Measurements from ENCODE around the gene FNDC3B. TPM values are rescaled to one million over a fixed set of nuclear protein-coding genes. Genes with fewer than 3 reads are reported as not detected.
"Not testable (repeated sequence)": the region's sequence is repeated elsewhere in the genome, so short reads cannot be mapped to it uniquely, and the experiment has no call there.

Gene FNDC3B
- total RNA-seq, 2 experiments from 2014 or later = 11.5 to 12.3 TPM

DNA sequence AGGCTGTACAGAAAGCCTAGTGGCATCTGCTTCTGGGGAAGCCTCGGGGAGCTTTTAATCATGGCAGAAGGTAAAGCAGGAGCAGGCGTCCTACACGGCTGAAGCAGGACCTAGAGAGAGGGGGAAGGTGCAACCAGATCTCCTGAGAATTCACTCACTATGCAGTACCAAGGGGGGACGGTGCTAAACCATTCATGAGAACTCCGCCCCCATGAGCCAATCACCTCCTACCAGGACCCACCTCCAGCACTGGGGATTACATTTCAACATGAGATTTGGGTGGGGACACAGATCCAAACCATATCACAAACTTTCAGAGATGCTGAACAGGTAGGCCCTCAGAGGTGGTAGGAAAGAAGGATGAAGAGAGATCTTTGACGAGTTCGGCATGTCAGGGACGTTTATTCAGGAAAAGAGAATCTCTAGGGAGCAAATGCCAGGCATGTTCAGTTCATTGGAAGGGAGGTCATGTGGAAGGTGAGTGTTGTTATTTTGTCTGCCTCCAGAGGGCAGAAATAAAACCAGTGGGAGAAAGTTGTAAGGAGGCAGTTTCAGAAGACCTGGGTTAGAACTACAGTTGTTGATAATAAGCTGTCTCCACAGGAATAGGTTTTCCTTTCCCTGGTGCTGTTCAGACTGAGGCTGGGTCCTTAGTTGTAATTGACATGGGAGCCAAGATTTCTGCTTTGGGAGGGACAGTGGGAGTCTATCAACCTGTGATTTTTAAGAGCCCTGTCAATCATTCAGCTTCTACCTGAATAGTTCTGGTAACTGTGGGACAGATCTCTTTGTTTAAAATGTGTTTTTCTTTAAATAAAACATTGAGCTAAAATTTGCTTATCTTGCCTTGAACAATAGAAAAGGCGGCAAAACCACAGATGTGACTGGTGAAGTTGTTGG, 4.3 kb upstream of the FNDC3B start:
- Mint-ChIP-seq H3K27ac (no peak overlapping the region), H3K9me3 (ENCODE audit: insufficient read depth) (no peaks in the 10 kb centered on the region), H3K36me3 (ENCODE audit: low read depth) (no peaks in the 10 kb centered on the region), H3K27me3 (ENCODE audit: low read depth) (peaks cover 5% of the 10 kb centered on the region), H3K4me1 (ENCODE audit: low read depth) (peaks cover 5% of the 10 kb centered on the region), H3K4me3 (no peak overlapping the region)
- ChIA-PET CTCF (interaction anchor here (0.7 to 1.8 kb wide), 23 partner anchors 9 to 638 kb away, joined by 3 to 19 read pairs (median 4); no protein-coding TSS in a partner anchor), POLR2A (no interaction called here)
- DNase-seq (peak; percentile 38), ATAC-seq (no peak)

DNA sequence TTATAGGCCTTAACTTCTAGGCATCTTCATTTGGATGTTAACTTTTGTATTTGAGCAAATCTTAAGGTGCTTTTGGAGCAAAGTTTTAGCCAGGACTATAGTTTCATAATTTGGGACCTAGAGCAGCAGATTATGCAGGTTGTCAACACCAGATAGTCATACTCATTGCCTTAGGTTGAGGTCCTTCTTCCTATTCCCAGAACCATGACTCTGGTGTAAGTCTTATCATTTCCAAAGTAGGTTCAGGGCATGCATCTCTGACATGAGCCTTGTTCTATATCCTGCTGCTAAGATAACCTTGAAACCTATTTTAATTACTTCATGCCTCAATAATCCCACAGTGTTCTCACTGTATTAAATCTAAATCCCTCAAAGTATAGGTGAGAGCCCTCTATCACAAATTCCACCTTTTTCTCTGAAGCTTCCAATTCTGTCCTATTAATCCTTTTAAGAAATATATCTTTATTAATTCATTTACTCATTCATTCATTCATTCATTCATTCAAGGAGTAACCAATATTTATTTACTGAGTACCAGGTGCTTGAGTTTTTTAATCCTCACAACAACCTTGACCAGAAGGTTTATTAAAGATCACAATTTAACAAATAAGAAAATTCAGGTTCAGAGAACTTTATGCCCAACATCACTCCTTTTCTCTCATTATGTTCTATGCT, 2.7 kb upstream of the FNDC3B start:
- H3K9me3 Mint-ChIP-seq (ENCODE audit: insufficient read depth) = no peaks in the 10 kb centered on the region
- peaks cover 5% of the 10 kb centered on the region for H3K27me3 Mint-ChIP-seq (ENCODE audit: low read depth)
- no peaks in the 10 kb centered on the region for H3K36me3 Mint-ChIP-seq (ENCODE audit: low read depth)
- H3K4me1 Mint-ChIP-seq (ENCODE audit: low read depth) = peaks cover 14% of the 10 kb centered on the region
- ChIA-PET POLR2A (no interaction called here), CTCF (interaction anchor here (1.5 to 1.8 kb wide), 4 partner anchors 66 to 304 kb away, joined by 6 to 19 read pairs (median 12); no protein-coding TSS in a partner anchor)
- H3K4me3 Mint-ChIP-seq = no peak overlapping the region
- DNase-seq (no peak), ATAC-seq (no peak)
- H3K27ac Mint-ChIP-seq = no peak overlapping the region

DNA sequence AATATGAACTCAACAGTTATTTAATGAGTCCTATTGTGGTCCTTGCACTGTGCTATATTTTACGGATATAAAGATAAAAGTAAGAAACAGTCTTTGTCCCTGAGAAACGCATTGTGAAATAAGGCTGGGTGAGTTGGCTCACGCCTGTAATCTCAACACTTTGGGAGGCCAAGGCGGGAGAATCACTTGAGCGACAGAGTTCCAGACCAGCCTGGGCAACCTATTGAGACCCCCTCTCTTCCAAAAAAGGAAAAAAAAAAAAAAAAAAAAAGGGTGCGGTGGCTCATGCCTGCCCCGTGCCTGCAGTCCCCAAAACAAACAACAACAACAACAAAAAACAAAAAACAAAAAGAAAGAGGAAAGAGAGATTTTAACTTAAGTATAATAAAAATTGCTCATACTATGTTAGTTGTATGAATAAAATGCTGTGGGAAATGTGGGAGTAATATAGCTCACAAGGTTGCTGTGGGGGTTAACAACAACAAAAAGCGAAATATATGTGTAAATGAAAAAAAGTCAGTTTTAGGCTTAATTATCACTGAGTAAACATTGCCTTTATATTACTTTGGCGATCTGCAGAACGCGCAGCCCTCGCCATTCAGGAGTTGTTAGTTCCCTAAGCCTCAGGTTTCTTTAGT, 461 bp upstream of the FNDC3B start:
- Mint-ChIP-seq H3K36me3 (ENCODE audit: low read depth) (no peaks in the 10 kb centered on the region), H3K4me1 (ENCODE audit: low read depth) (peaks cover 16% of the 10 kb centered on the region), H3K4me3 (peak overlapping the region; percentile 91), H3K27ac (no peak overlapping the region), H3K9me3 (ENCODE audit: insufficient read depth) (no peaks in the 10 kb centered on the region), H3K27me3 (ENCODE audit: low read depth) (peaks cover 5% of the 10 kb centered on the region)
- ChIA-PET POLR2A (interaction anchor here (0.7 to 0.9 kb wide), 3 partner anchors 50 to 662 kb away, joined by 3 to 4 read pairs (median 4); no protein-coding TSS in a partner anchor), CTCF (no interaction called here)
- no peak for DNase-seq
- peak; percentile 2 for ATAC-seq

DNA sequence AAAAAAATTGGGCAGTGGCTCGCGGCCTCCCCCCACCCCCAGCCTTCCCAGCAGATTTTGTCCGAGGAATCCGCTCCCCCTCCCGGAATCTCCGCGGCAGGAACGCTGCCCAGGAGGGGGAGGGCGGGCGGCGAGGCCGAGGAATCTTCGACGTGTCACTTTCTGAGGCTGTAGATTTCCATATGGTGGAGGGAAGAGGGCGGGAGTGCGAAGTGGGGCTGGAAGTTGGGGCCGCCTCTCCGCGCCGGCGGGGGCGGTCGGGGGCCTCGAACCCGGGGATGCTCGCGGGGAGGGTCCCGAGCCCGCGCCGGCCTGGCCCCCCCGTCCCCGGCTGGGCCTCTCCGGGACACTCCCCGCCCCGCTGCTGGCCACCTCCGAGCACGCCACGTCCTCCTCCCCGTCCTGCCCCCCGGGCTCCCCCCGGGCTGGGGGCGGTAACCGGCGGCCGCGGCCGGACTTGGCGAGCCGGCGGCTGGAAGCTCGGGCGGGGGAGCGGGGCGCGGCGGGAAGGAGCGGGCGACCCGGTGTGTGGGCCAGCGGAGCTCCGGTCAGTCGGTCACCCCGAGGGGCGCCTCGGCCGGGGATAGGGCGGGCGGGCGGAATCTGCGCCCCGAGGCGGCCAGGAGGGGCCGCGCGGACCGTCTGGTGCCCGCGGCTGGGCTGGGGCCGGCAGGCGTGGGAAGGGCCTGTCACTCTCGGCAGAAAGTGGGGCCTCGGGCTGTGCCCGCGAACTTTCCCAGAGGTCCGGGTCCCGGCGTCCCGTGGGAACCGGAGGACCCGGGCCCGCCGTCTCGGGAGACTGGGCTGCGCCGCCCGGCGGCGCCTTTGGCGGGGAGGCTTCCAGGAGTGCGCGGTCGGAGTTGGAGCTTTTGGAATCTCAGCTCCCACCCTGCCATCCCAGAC, 951 bp downstream of the FNDC3B start:
- ChIA-PET CTCF (no interaction called here), POLR2A (no interaction called here)
- DNase-seq = peak; percentile 39
- Mint-ChIP-seq H3K27ac (no peak overlapping the region), H3K4me1 (ENCODE audit: low read depth) (peaks cover 11% of the 10 kb centered on the region), H3K9me3 (ENCODE audit: insufficient read depth) (no peaks in the 10 kb centered on the region), H3K36me3 (ENCODE audit: low read depth) (no peaks in the 10 kb centered on the region), H3K27me3 (ENCODE audit: low read depth) (peaks cover 5% of the 10 kb centered on the region), H3K4me3 (peak overlapping the region; percentile 74)
- peak; percentile 37 for ATAC-seq

DNA sequence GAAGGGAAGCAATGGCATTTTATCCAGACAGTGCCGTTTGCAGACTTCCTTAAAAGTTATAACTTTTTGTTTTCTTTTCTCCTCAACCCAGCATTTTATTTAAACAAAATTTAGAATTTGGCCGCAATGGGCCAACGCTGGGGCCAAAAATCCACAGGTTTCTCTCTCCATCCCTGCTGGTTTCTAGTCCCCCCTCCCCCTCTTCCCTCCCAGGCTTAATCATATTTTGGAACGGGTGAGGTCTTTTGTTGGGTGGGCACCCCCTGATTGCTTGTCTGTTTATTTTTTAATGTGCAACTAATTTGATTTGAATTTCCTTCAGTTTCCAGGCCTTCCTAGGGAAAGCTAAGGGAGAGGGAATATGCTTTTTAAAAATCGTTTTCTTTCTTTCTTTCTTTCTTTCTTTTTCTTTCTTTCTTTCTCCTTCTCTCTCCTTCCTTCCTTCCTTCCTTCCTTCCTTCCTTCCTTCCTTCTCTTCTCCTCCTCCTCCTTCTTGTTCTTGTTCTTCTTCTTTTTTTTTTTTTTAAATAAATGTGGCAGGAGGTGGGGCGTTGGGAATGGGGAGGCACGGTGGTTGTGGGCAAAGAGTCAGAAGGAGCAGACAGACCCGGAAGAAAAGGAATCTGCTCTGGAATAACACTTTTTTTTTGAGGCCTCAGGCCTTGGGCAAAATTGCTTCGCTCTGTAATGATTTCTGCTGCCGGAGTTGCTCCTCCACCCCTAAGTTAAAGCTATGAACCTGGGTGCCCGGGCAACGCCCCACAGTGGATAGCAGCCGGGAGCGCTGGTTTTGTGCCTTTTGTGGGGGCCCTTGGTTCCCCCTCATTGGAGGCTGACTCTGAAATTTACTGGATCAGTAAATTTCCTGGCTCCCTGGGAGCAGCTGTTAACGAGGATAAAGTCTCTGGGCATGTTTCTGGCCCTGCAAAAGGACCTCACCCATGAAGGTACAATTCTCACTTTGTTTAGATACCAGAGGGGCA, 1.9 kb downstream of the FNDC3B start:
- DNase-seq (no peak), ATAC-seq (no peak)
- ChIA-PET CTCF (interaction anchor here (0.7 to 1.5 kb wide), 3 partner anchors 13 to 291 kb away, joined by 3 to 5 read pairs (median 3); no protein-coding TSS in a partner anchor), POLR2A (no interaction called here)
- Mint-ChIP-seq H3K36me3 (ENCODE audit: low read depth) (no peaks in the 10 kb centered on the region), H3K9me3 (ENCODE audit: insufficient read depth) (no peaks in the 10 kb centered on the region), H3K4me1 (ENCODE audit: low read depth) (peaks cover 11% of the 10 kb centered on the region), H3K27me3 (ENCODE audit: low read depth) (peaks cover 5% of the 10 kb centered on the region), H3K27ac (no peak overlapping the region), H3K4me3 (peak overlapping the region; percentile 74)

DNA sequence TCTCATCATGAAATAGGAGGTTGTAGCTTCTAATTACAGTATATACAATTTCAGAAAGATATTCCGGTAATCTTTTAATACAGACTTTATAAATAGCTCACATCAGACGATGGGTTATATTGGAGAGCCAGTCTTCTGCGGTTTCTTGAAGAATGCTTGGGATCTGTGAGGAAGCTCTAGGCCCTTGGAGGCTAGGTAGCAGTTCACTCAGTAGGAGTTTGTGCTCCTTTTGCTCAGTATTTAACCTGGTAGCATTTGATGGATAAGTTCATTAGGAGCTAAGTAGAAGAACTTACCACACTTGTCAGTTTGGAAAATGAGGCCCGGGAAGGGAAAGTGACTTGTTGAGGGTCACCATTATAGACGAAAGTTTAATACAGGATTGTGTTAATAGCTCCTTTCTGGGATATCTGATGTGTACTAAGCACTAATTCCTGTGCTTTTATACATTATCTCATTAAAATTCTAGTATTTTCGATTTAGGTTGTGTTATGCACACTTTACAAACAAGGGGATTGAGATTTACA, 2.8 kb downstream of the FNDC3B start:
- DNase-seq (no peak), ATAC-seq (no peak)
- Mint-ChIP-seq H3K27ac (no peak overlapping the region), H3K9me3 (ENCODE audit: insufficient read depth) (no peaks in the 10 kb centered on the region), H3K4me3 (peak overlapping the region; percentile 18), H3K4me1 (ENCODE audit: low read depth) (peaks cover 11% of the 10 kb centered on the region), H3K27me3 (ENCODE audit: low read depth) (peaks cover 5% of the 10 kb centered on the region), H3K36me3 (ENCODE audit: low read depth) (no peaks in the 10 kb centered on the region)
- CTCF ChIA-PET = interaction anchor here (0.7 to 1.5 kb wide), 4 partner anchors 12 to 290 kb away, joined by 3 to 5 read pairs (median 4); no protein-coding TSS in a partner anchor
- POLR2A ChIA-PET = interaction anchor here (1.1 kb wide), 1 partner anchor 45 kb away, joined by 3 read pairs; no protein-coding TSS in a partner anchor

DNA sequence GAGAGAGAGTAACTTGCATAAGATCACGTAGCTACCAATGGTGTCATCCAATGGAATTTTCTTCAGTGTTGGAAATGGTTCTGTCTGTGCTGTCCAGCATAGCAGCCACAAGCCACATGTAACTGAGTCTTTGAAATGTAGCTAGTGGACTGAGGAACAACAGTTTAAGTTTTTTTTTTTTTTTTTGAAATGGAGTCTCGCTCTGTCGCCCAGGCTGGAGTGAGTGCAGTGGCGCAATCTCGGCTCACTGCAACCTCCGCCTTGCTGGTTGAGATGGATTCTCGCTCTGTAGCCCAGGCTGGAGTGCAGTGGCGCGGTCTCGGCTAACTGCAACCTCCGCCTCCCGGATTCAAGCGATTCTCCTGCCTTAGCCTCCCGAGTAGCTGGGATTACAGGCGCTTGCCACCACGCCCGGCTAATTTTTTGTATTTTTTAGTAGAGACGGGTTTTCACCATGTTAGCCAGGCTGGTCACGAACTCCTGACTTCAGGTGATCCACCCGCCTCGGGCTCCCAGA, 3.3 kb downstream of the FNDC3B start:
- ChIA-PET POLR2A (interaction anchor here (1.1 kb wide), 1 partner anchor 45 kb away, joined by 3 read pairs; no protein-coding TSS in a partner anchor), CTCF (interaction anchor here (1.0 to 1.5 kb wide), 4 partner anchors 63 to 290 kb away, joined by 3 to 5 read pairs (median 4); no protein-coding TSS in a partner anchor)
- H3K27me3 Mint-ChIP-seq (ENCODE audit: low read depth); H3K36me3 Mint-ChIP-seq (ENCODE audit: low read depth); DNase-seq; ATAC-seq; H3K27ac Mint-ChIP-seq; H3K9me3 Mint-ChIP-seq (ENCODE audit: insufficient read depth); H3K4me3 Mint-ChIP-seq: not testable (repeated sequence)
- peaks cover 11% of the 10 kb centered on the region for H3K4me1 Mint-ChIP-seq (ENCODE audit: low read depth)

DNA sequence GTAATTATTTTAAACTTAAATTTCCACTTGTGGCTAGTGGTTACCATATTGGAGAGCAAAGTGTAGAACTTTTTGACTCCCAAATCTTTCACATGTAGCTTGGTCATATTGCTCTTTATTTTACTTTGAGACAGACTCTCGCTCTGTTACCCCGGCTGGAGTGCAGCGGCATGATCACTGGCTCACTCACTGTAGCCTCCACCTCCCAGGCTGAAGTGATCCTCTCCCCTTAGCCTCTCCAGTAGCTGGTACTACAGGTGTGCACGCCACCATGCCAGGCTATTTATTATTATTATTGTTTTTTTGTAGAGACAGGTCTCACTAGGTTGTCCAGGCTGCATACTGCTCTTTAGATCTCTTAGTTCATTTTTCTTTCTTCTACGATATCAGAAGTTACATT, 3.9 kb downstream of the FNDC3B start:
- no peak for DNase-seq
- Mint-ChIP-seq H3K4me3 (no peak overlapping the region), H3K9me3 (ENCODE audit: insufficient read depth) (no peaks in the 10 kb centered on the region), H3K4me1 (ENCODE audit: low read depth) (peaks cover 11% of the 10 kb centered on the region), H3K36me3 (ENCODE audit: low read depth) (no peaks in the 10 kb centered on the region), H3K27me3 (ENCODE audit: low read depth) (no peaks in the 10 kb centered on the region), H3K27ac (no peak overlapping the region)
- ChIA-PET POLR2A (no interaction called here), CTCF (interaction anchor here (1.0 to 1.5 kb wide), 2 partner anchors 269 to 289 kb away, joined by 3 to 5 read pairs; no protein-coding TSS in a partner anchor)
- no peak for ATAC-seq

DNA sequence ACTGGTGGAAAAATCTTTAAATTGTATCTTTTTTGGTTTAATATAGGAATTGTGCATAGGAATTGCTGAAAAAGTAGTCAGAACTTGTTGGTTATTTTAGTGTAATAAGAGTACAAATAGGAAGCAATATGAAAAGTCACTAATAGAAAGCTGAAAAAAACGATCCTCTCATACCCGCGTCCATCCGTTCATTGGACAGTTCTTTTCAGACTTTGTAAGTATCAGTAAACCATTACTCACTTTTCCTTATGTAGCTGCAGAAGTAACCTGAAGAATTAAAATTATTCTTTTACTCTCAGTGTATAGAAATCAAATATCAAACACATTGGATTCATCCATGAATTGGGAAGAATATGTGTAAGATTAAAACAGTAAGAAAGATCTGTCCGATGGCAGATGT, 4.4 kb downstream of the FNDC3B start:
- Mint-ChIP-seq H3K36me3 (ENCODE audit: low read depth) (no peaks in the 10 kb centered on the region), H3K27me3 (ENCODE audit: low read depth) (no peaks in the 10 kb centered on the region), H3K4me3 (no peak overlapping the region), H3K27ac (no peak overlapping the region), H3K9me3 (ENCODE audit: insufficient read depth) (no peaks in the 10 kb centered on the region), H3K4me1 (ENCODE audit: low read depth) (peaks cover 11% of the 10 kb centered on the region)
- DNase-seq (no peak), ATAC-seq (no peak)
- CTCF ChIA-PET = interaction anchor here (1.0 to 3.3 kb wide), 3 partner anchors 8 to 289 kb away, joined by 3 to 10 read pairs (median 4); no protein-coding TSS in a partner anchor
- POLR2A ChIA-PET = no interaction called here

Data from activated CD8-positive, alpha-beta T cell treated with anti-CD3 and anti-CD28 coated beads, Interleukin-2, amount 10 ng/mL, durations not matched to agents 7 days and 5 days (primary cell).